Kasumi-1 (cell line): Measurements from ENCODE around the gene RAB43.
A peak's percentile ranks its signal among the peaks of the same experiment; 100 is the strongest.
"Not testable (repeated sequence)": the region's sequence is repeated elsewhere in the genome, so short reads cannot be mapped to it uniquely, and the experiment has no call there.

ENCODE experiments used
- DNase-seq, 2 experiments: peaks; one replicate each; lab custom pipeline; 2025; lab: John Stamatoyannopoulos, UW

The RAB43 gene

GRCh38 chr3:129095285-129095684 is 26.3 kb downstream of the RAB43 start:
- no peak for DNase-seq

- DNase-seq = not testable (repeated sequence)
These were observed 33.3 kb downstream of the RAB43 start for GRCh38 chr3:129088312-129088711.

- DNase-seq = peak; percentile 47 to 48
These were observed 33.7 kb downstream of the RAB43 start for GRCh38 chr3:129087904-129088303.

- no peak for DNase-seq
These were observed 34.4 kb downstream of the RAB43 start for GRCh38 chr3:129087138-129087702.

GRCh38 chr3:129085818-129086217 is 35.8 kb downstream of the RAB43 start:
- DNase-seq = no peak

- no peak for DNase-seq
These were observed 36.4 kb downstream of the RAB43 start for GRCh38 chr3:129085165-129085715.

GRCh38 chr3:129084501-129084900 is 37.1 kb downstream of the RAB43 start:
- no peak for DNase-seq

GRCh38 chr3:129082026-129082425 is 39.6 kb downstream of the RAB43 start:
- no peak for DNase-seq

- DNase-seq = no peak
These were observed 40.1 kb downstream of the RAB43 start for GRCh38 chr3:129081503-129081902.

GRCh38 chr3:129078510-129078909 is 43.1 kb downstream of the RAB43 start:
- DNase-seq = no peak

GRCh38 chr3:129077222-129077621 is 44.4 kb downstream of the RAB43 start:
- no peak for DNase-seq

- peak; percentile 31 to 47 for DNase-seq
These were observed 51.3 kb downstream of the RAB43 start for GRCh38 chr3:129070086-129070885.

- not testable (repeated sequence) for DNase-seq
These were observed 52.1 kb downstream of the RAB43 start for GRCh38 chr3:129069313-129070085.

- no peak for DNase-seq
These were observed 53.2 kb downstream of the RAB43 start for GRCh38 chr3:129068291-129068886.

GRCh38 chr3:129067719-129068118 is 53.9 kb downstream of the RAB43 start:
- DNase-seq = peak in 1 of 2 experiments; percentile 3

- no peak for DNase-seq
These were observed 55.9 kb downstream of the RAB43 start for GRCh38 chr3:129065720-129066073.

- no peak for DNase-seq
These were observed 56.4 kb downstream of the RAB43 start for GRCh38 chr3:129065016-129065719.

- no peak for DNase-seq
These were observed 57.6 kb downstream of the RAB43 start for GRCh38 chr3:129063841-129064482.

- DNase-seq = no peak
These were observed 58.4 kb downstream of the RAB43 start for GRCh38 chr3:129063091-129063640.

GRCh38 chr3:129061888-129062834 is 59.4 kb downstream of the RAB43 start:
- DNase-seq = no peak
